ENCODE measurements around the gene RFFL. TPM values are rescaled to one million over a fixed set of nuclear protein-coding genes. Genes with fewer than 3 reads are reported as not detected.
A peak's percentile ranks its signal among the peaks of the same experiment; 100 is the strongest.

RFFL gene
- total and polyA plus RNA-seq, 2 donors (not counting 1 experiment from before 2014, with no cell fraction given): 13.6 to 36.9 TPM

DNA sequence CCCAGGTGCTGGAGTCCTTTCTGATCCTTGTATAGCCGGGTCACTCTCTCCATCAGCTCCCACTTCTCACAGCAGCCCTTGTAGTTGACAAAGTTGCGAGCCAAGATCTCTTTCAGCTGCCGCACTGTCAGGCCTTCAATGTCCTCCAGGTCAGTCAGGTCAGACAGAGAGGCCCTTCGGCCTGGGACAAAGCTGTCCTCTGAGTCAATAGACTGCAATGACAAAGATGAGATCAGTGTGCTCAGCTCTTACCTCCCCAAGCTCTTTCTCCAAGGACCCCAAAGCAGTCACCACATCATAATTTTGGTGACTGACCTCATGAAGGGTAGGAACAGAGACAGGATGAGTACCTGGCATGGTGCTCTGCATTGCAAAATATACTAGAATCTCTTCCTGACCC, 47.1 kb downstream of the RFFL start:
- Histone ChIP-seq H3K4me2 (replicated peaks; ENCODE audit: low read depth, low read length, poor library complexity, severe bottlenecking) (no peak overlapping the region), H3K79me2 (ENCODE audit: control insufficient read depth, insufficient read depth, low read length) (no peaks in the 10 kb centered on the region), H3K27me3 (replicated peaks in 1 of 4; ENCODE audit: control extremely low read depth in 1 of 4, control insufficient read depth in 3 of 4, insufficient read depth in 4 of 4, low read length in 3 of 4) (no peaks in the 10 kb centered on the region), H3K4me1 (ENCODE audit: control insufficient read depth in 2 of 2, insufficient read depth in 2 of 2, low read length in 2 of 2) (no peaks in the 10 kb centered on the region), H4K20me1 (ENCODE audit: control insufficient read depth, insufficient read depth, low read length, poor library complexity, severe bottlenecking) (no peaks in the 10 kb centered on the region), H3K9ac (ENCODE audit: low read length) (no peak overlapping the region), H3K27ac (ENCODE audit: low read length in 2 of 2) (no peak overlapping the region), H3K4me3 (ENCODE audit: control extremely low read depth in 1 of 5, extremely low read depth in 1 of 5, insufficient read depth in 1 of 5, low read depth in 2 of 5, low read length in 4 of 5) (no peak overlapping the region), H2AFZ (ENCODE audit: insufficient read depth, low read depth, low read length, poor library complexity, severe bottlenecking) (no peak overlapping the region), H3K36me3 (replicated peaks in 1 of 2; ENCODE audit: control extremely low read depth in 1 of 2, control insufficient read depth in 1 of 2, extremely low read depth in 1 of 2, insufficient read depth in 2 of 2, low read length in 1 of 2) (peaks cover 3 to 71% of the 10 kb centered on the region in 2 experiments), H3K9me3 (ENCODE audit: control extremely low read depth in 1 of 3, control insufficient read depth in 2 of 3, insufficient read depth in 1 of 3, low read length in 2 of 3) (no peaks in the 10 kb centered on the region)
- ATAC-seq (ENCODE audit: low read depth) (no peak), DNase-seq (no peak)
- Mint-ChIP-seq H3K4me1 (no peaks in the 10 kb centered on the region), H3K9me3 (ENCODE audit: insufficient read depth) (no peaks in the 10 kb centered on the region), H3K27me3 (no peaks in the 10 kb centered on the region), H3K4me3 (no peak overlapping the region), H3K27ac (no peak overlapping the region)
- TF ChIP-seq EZH2 (IDR thresholded peaks at IDR 0.05; ENCODE audit: borderline replicate concordance, insufficient read depth, low read depth, low read length, poor library complexity, severe bottlenecking): no peak
- TF ChIP-seq, protein P1, sequence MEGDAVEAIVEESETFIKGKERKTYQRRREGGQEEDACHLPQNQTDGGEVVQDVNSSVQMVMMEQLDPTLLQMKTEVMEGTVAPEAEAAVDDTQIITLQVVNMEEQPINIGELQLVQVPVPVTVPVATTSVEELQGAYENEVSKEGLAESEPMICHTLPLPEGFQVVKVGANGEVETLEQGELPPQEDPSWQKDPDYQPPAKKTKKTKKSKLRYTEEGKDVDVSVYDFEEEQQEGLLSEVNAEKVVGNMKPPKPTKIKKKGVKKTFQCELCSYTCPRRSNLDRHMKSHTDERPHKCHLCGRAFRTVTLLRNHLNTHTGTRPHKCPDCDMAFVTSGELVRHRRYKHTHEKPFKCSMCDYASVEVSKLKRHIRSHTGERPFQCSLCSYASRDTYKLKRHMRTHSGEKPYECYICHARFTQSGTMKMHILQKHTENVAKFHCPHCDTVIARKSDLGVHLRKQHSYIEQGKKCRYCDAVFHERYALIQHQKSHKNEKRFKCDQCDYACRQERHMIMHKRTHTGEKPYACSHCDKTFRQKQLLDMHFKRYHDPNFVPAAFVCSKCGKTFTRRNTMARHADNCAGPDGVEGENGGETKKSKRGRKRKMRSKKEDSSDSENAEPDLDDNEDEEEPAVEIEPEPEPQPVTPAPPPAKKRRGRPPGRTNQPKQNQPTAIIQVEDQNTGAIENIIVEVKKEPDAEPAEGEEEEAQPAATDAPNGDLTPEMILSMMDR (IDR thresholded peaks at IDR 0.05): no peak
- WGBS (ENCODE audit: insufficient coverage): 95% methylated on average over 3 of the region's 4 CpGs
- intact Hi-C loops (cut with micrococcal nuclease): no loop called here
- CTCF ChIA-PET: no interaction called here
- POLR2A ChIA-PET: no interaction called here

DNA sequence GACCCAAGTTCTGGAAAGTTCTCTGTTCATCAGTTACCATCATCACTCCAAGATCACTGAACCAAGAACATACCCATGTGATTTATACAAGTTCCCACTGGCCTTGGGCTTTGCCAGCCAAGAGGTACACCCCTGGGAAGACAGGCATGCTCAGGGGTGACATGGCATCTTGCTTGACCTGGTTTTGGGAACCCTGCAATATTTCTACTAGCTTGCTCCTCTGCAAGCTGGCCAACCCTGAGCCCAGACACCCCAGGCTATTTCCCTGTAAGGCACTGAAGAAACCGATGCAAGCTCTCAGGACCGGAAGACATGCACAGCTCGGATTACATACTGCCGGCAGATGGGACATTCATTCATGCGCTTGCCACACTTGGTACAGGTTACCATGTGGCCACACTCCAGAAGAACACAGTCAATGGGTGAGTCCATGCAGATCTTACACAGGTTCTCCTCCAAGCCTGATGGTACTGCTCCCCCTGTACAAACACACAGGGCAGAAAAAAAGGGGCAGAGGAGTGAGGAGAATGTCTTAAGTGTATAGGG, 51.8 kb downstream of the RFFL start:
- Histone ChIP-seq H4K20me1 (ENCODE audit: control insufficient read depth, insufficient read depth, low read length, poor library complexity, severe bottlenecking) (no peaks in the 10 kb centered on the region), H3K9me3 (ENCODE audit: control extremely low read depth in 1 of 3, control insufficient read depth in 2 of 3, insufficient read depth in 1 of 3, low read length in 2 of 3) (no peaks in the 10 kb centered on the region), H2AFZ (ENCODE audit: insufficient read depth, low read depth, low read length, poor library complexity, severe bottlenecking) (no peak overlapping the region), H3K27ac (ENCODE audit: low read length in 2 of 2) (no peak overlapping the region), H3K4me1 (ENCODE audit: control insufficient read depth in 2 of 2, insufficient read depth in 2 of 2, low read length in 2 of 2) (no peaks in the 10 kb centered on the region), H3K9ac (ENCODE audit: low read length) (no peak overlapping the region), H3K36me3 (replicated peaks in 1 of 2; ENCODE audit: control extremely low read depth in 1 of 2, control insufficient read depth in 1 of 2, extremely low read depth in 1 of 2, insufficient read depth in 2 of 2, low read length in 1 of 2) (peaks cover 8 to 46% of the 10 kb centered on the region in 2 experiments), H3K79me2 (ENCODE audit: control insufficient read depth, insufficient read depth, low read length) (no peaks in the 10 kb centered on the region), H3K27me3 (replicated peaks in 1 of 4; ENCODE audit: control extremely low read depth in 1 of 4, control insufficient read depth in 3 of 4, insufficient read depth in 4 of 4, low read length in 3 of 4) (no peaks in the 10 kb centered on the region), H3K4me3 (ENCODE audit: control extremely low read depth in 1 of 5, extremely low read depth in 1 of 5, insufficient read depth in 1 of 5, low read depth in 2 of 5, low read length in 4 of 5) (no peak overlapping the region), H3K4me2 (replicated peaks; ENCODE audit: low read depth, low read length, poor library complexity, severe bottlenecking) (no peak overlapping the region)
- CTCF ChIA-PET: no interaction called here
- ATAC-seq (ENCODE audit: low read depth): no peak
- WGBS (ENCODE audit: insufficient coverage): 99% methylated on average over 5 of the region's 5 CpGs
- no peaks in the 10 kb centered on the region for H3K27me3 Mint-ChIP-seq
- TF ChIP-seq, protein P1 (IDR thresholded peaks at IDR 0.05): no peak
- TF ChIP-seq EZH2 (IDR thresholded peaks at IDR 0.05; ENCODE audit: borderline replicate concordance, insufficient read depth, low read depth, low read length, poor library complexity, severe bottlenecking): no peak
- no peak for DNase-seq
- intact Hi-C loops (cut with micrococcal nuclease): loop anchor here (5.0 kb wide), 1 partner anchor 51 kb away; the partner anchor contains the start of gene RFFL
- POLR2A ChIA-PET: no interaction called here
- no peaks in the 10 kb centered on the region for H3K4me1 Mint-ChIP-seq
- no peaks in the 10 kb centered on the region for H3K9me3 Mint-ChIP-seq (ENCODE audit: insufficient read depth)
- H3K27ac Mint-ChIP-seq: peak overlapping the region; percentile 11
- H3K4me3 Mint-ChIP-seq: no peak overlapping the region

Measured in B cell (primary cell).